HepG2 (cell line): ENCODE results near the gene ELF2. TPM values are rescaled to one million over a fixed set of nuclear protein-coding genes. Genes with fewer than 3 reads are reported as not detected.

Experiments
- ARID3A ChIP-seq: IDR thresholded peaks from 2 replicates; pipeline ENCODE4 v1.6.1; 2012; ENCODE audit warnings: low read depth, low read length, improper control_type of control experiment
- BCL6 ChIP-seq: IDR thresholded peaks from 2 replicates; pipeline ENCODE4 v1.6.1; 2016; ENCODE audit warnings: missing genetic modification reagents, missing compliant biosample characterization
- CERS6 ChIP-seq: sonication (generic); formaldehyde crosslinking; IDR thresholded peaks from 2 replicates; pipeline ENCODE4 v1.5.0; 2020; ENCODE audit warnings: missing genetic modification reagents
- CSRNP1 ChIP-seq: sonication (generic); formaldehyde crosslinking; IDR thresholded peaks from 2 replicates; pipeline ENCODE4 v1.8.1; 2023; ENCODE audit warnings: mild to moderate bottlenecking, missing genetic modification reagents
- DR1 ChIP-seq: sonication (generic); formaldehyde crosslinking; IDR thresholded peaks from 2 replicates; pipeline ENCODE4 v1.8.0; 2021; ENCODE audit warnings: mild to moderate bottlenecking, missing genetic modification reagents, inconsistent platforms
- E2F5 ChIP-seq: sonication (generic); formaldehyde crosslinking; conservative IDR thresholded peaks from 2 replicates; pipeline ENCODE4 v1.4.0; 2020; ENCODE audit warnings: missing genetic modification reagents
- KLF9 ChIP-seq: IDR thresholded peaks from 2 replicates; pipeline ENCODE4 v1.6.1; 2016; ENCODE audit warnings: low read depth
- MAFF ChIP-seq: IDR thresholded peaks from 2 replicates; pipeline ENCODE4 v1.6.1; 2011; ENCODE audit warnings: low read depth, low read length, improper control_type of control experiment
- NCOA1 ChIP-seq: sonication (generic); formaldehyde crosslinking; IDR thresholded peaks from 2 replicates; pipeline ENCODE4 v1.9.0; 2021; ENCODE audit warnings: missing genetic modification reagents
- RXRA ChIP-seq: sonication (generic); formaldehyde crosslinking; IDR thresholded peaks from 2 replicates; pipeline ENCODE4 v1.5.1; 2020; ENCODE audit warnings: missing genetic modification reagents
- SOX13 ChIP-seq, 3 experiments: fragments of 450-650 bp in 1 of 3; sonication (generic) in 1 of 3; formaldehyde crosslinking in 1 of 3; IDR thresholded peaks in 2 of 3; conservative IDR thresholded peaks in 1 of 3; 2 replicates each; pipeline versions ENCODE4 v1.5.0 to v1.6.1; 2016 to 2020; ENCODE audit warnings: antibody characterized with exemption in 1 of 3, mild to moderate bottlenecking in 1 of 3, missing compliant biosample characterization in 1 of 3, missing genetic modification reagents in 1 of 3, moderate library complexity in 1 of 3
- ZFX ChIP-seq: sonication (generic); formaldehyde crosslinking; IDR thresholded peaks from 2 replicates; pipeline ENCODE4 v1.4.0; 2020; ENCODE audit warnings: mild to moderate bottlenecking, low read depth, missing genetic modification reagents, moderate library complexity
- ZMYM3 ChIP-seq: sonication (generic); formaldehyde crosslinking; IDR thresholded peaks from 2 replicates; pipeline ENCODE4 v1.5.1; 2020; ENCODE audit warnings: mild to moderate bottlenecking, missing genetic modification reagents
- ZNF12 ChIP-seq: sonication (generic); formaldehyde crosslinking; IDR thresholded peaks from 2 replicates; pipeline ENCODE4 v1.5.0; 2020; ENCODE audit warnings: missing genetic modification reagents
- ZNF143 ChIP-seq: sonication (generic); formaldehyde crosslinking; IDR thresholded peaks from 2 replicates; pipeline ENCODE4 v1.4.0; 2020; ENCODE audit warnings: missing genetic modification reagents
- ZNF256 ChIP-seq: sonication (generic); formaldehyde crosslinking; conservative IDR thresholded peaks from 2 replicates; pipeline ENCODE4 v1.4.0; 2020; ENCODE audit warnings: missing genetic modification reagents
- ZNF292 ChIP-seq: sonication (generic); formaldehyde crosslinking; IDR thresholded peaks from 2 replicates; pipeline ENCODE4 v1.8.1; 2022; ENCODE audit warnings: mild to moderate bottlenecking, low read depth, missing genetic modification reagents, borderline replicate concordance
- ZNF644 ChIP-seq: IDR thresholded peaks from 2 replicates; pipeline ENCODE4 v1.6.1; 2016; ENCODE audit warnings: low read depth
- ZNF7 ChIP-seq: IDR thresholded peaks from 2 replicates; pipeline ENCODE4 v1.6.1; 2016; ENCODE audit warnings: missing biosample characterization, missing genetic modification reagents
- ZNF775 ChIP-seq: sonication (generic); formaldehyde crosslinking; IDR thresholded peaks from 2 replicates; pipeline ENCODE4 v1.4.0; 2020; ENCODE audit warnings: missing genetic modification reagents, mild to moderate bottlenecking, moderate library complexity, borderline replicate concordance
- ZNF878 ChIP-seq: sonication (generic); formaldehyde crosslinking; IDR thresholded peaks from 2 replicates; pipeline ENCODE4 v1.8.1; 2023; ENCODE audit warnings: mild to moderate bottlenecking, missing genetic modification reagents, moderate library complexity
- polyA plus RNA-seq, 8 experiments: library from polyadenylated mRNA; depleted of rRNA in 3 of 8; stranded (reverse) in 7 of 8; unstranded in 1 of 8; fragments of >200 nt; fragmentation: Illumina TruSeq in 4 of 8; extraction: Trizol in 4 of 8; gene quantifications; 2 replicates each; pipeline versions ENCODE4 v1.2.1 to v1.2.3, GENCODE V29; 2011 to 2016; ENCODE audit warnings: low read depth in 4 of 8, missing spikeins in 1 of 8, mixed read lengths in 1 of 8; ENCODE audit not compliant: insufficient read depth in 1 of 8
- total RNA-seq, 5 experiments: library from RNA; depleted of rRNA; stranded (reverse); fragments of >200 nt; fragmentation: Illumina TruSeq; extraction: Trizol; gene quantifications; 2 replicates each; pipeline ENCODE4 v1.2.3, GENCODE V29; 2016; ENCODE audit warnings: low read depth in 1 of 5
- TF ChIP-seq, protein P1 (sequence below): sonication (generic); formaldehyde crosslinking; IDR thresholded peaks from 2 replicates; pipeline ENCODE4 v1.5.1; 2020; ENCODE audit warnings: missing genetic modification reagents, mild to moderate bottlenecking, borderline replicate concordance

The ELF2 gene
- total and polyA plus RNA-seq, 2 of the 13 experiments (the other 11 are each of a cell fraction or from before 2014, with no cell fraction given), result 28.6 to 35.4 TPM

GRCh38 chr4:139176302-139177048 lies 543 bp downstream of the ELF2 start (continued):
- TF ChIP-seq CSRNP1 (no peak), ZNF775 (no peak), ZMYM3 (CRISPR knock-in tag) (0 out of 2 replicates have a peak, but pooled peaks have one; percentile 36), CERS6 (CRISPR knock-in tag) (no peak), DR1 (no peak), SOX13 (IDR thresholded peaks at IDR 0.05) (no peak), SOX13 (CRISPR knock-in tag; conservative IDR thresholded peaks at IDR 0.05 in 1 of 2, IDR thresholded peaks at IDR 0.05 in 1 of 2) (no peak), ZNF12 (no peak), RXRA (CRISPR knock-in tag) (peak; percentile 62; the same call in 1 of the 2 replicates), ARID3A (no peak), KLF9 (CRISPR knock-in tag) (no peak), ZNF143 (CRISPR knock-in tag) (no peak), ZNF292 (CRISPR knock-in tag) (no peak), ZFX (peak; percentile 36; the same call in 1 of the 2 replicates), E2F5 (CRISPR knock-in tag) (no peak; the same call in 1 of the 2 replicates), ZNF256 (CRISPR knock-in tag) (no peak), MAFF (no peak), BCL6 (CRISPR knock-in tag) (peak; percentile 50), ZNF7 (CRISPR knock-in tag) (no peak), ZNF644 (no peak), NCOA1 (CRISPR knock-in tag) (no peak), ZNF878 (CRISPR knock-in tag) (peak; percentile 19; the same call in 1 of the 2 replicates)
- TF ChIP-seq, protein P1, sequence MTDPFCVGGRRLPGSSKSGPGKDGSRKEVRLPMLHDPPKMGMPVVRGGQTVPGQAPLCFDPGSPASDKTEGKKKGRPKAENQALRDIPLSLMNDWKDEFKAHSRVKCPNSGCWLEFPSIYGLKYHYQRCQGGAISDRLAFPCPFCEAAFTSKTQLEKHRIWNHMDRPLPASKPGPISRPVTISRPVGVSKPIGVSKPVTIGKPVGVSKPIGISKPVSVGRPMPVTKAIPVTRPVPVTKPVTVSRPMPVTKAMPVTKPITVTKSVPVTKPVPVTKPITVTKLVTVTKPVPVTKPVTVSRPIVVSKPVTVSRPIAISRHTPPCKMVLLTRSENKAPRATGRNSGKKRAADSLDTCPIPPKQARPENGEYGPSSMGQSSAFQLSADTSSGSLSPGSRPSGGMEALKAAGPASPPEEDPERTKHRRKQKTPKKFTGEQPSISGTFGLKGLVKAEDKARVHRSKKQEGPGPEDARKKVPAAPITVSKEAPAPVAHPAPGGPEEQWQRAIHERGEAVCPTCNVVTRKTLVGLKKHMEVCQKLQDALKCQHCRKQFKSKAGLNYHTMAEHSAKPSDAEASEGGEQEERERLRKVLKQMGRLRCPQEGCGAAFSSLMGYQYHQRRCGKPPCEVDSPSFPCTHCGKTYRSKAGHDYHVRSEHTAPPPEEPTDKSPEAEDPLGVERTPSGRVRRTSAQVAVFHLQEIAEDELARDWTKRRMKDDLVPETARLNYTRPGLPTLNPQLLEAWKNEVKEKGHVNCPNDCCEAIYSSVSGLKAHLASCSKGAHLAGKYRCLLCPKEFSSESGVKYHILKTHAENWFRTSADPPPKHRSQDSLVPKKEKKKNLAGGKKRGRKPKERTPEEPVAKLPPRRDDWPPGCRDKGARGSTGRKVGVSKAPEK (CRISPR knock-in tag), result no peak
